ENCODE results near the gene CSF3R. TPM values are rescaled to one million over a fixed set of nuclear protein-coding genes. Genes with fewer than 3 reads are reported as not detected.

The CSF3R gene
- total RNA-seq, 1 donor from 2014 or later = 3.8 TPM

- DNase-seq = no peak
- Histone ChIP-seq H3K4me3 (peak overlapping the region; percentile 95), H3K27me3 (ENCODE audit: low read depth) (no peaks in the 10 kb centered on the region), H3K9me3 (replicated peaks) (no peaks in the 10 kb centered on the region), H3K27ac (replicated peaks) (peak overlapping the region; percentile 90), H3K36me3 (peaks cover 25% of the 10 kb centered on the region), H3K4me1 (peaks cover 31% of the 10 kb centered on the region)
- intact Hi-C loops (cut with micrococcal nuclease) = no loop called here
- TF ChIP-seq CTCF (IDR thresholded peaks at IDR 0.05; ENCODE audit: borderline replicate concordance) = no peak
These were observed 17.9 kb downstream of the CSF3R start for GRCh38 chr1:36464605-36465393.

GRCh38 chr1:36463803-36464604 lies 18.7 kb downstream of the CSF3R start, which contains the start of gene MRPS15:
TSS of gene MRPS15 (minus strand) at chr1:36464384. CDS start at chr1:36464275, 109 bp downstream.
- DNase-seq = peak; percentile 97
- Histone ChIP-seq H3K27me3 (ENCODE audit: low read depth) (no peaks in the 10 kb centered on the region), H3K4me1 (peaks cover 31% of the 10 kb centered on the region), H3K27ac (replicated peaks) (peak within 1 kb of the TSS; percentile 90), H3K36me3 (peaks cover 31% of the 10 kb centered on the region), H3K4me3 (peak within 1 kb of the TSS; percentile 95), H3K9me3 (replicated peaks) (no peaks in the 10 kb centered on the region)
- TF ChIP-seq CTCF (IDR thresholded peaks at IDR 0.05; ENCODE audit: borderline replicate concordance) = no peak
- intact Hi-C loops (cut with micrococcal nuclease) = no loop called here

- Histone ChIP-seq H3K4me3 (peak overlapping the region; percentile 95), H3K9me3 (replicated peaks) (no peaks in the 10 kb centered on the region), H3K36me3 (peaks cover 37% of the 10 kb centered on the region), H3K27ac (replicated peaks) (peak overlapping the region; percentile 90), H3K4me1 (peaks cover 31% of the 10 kb centered on the region), H3K27me3 (ENCODE audit: low read depth) (no peaks in the 10 kb centered on the region)
- intact Hi-C loops (cut with micrococcal nuclease) = no loop called here
- no peak for TF ChIP-seq CTCF (IDR thresholded peaks at IDR 0.05; ENCODE audit: borderline replicate concordance)
- DNase-seq = no peak
These were observed 19.3 kb downstream of the CSF3R start for GRCh38 chr1:36463463-36463802.

- H3K4me3 ChIP-seq = no peak overlapping the region
- peaks cover 73% of the 10 kb centered on the region for H3K36me3 ChIP-seq
These were observed 23.8 kb downstream of the CSF3R start for GRCh38 chr1:36458910-36459309.

More at GRCh38 chr1:36458910-36459309, 23.8 kb downstream of the CSF3R start:
- intact Hi-C loops (cut with micrococcal nuclease) = no loop called here
- no peak for TF ChIP-seq CTCF (IDR thresholded peaks at IDR 0.05; ENCODE audit: borderline replicate concordance)
- H3K27me3 ChIP-seq (ENCODE audit: low read depth) = no peaks in the 10 kb centered on the region
- DNase-seq = no peak
- H3K27ac ChIP-seq (replicated peaks) = no peak overlapping the region
- H3K4me1 ChIP-seq = peaks cover 21% of the 10 kb centered on the region
- H3K9me3 ChIP-seq (replicated peaks) = no peaks in the 10 kb centered on the region

Data from left ventricle myocardium inferior (tissue), 1 donor.